ENCODE measurements around the gene CHD5.

DNA sequence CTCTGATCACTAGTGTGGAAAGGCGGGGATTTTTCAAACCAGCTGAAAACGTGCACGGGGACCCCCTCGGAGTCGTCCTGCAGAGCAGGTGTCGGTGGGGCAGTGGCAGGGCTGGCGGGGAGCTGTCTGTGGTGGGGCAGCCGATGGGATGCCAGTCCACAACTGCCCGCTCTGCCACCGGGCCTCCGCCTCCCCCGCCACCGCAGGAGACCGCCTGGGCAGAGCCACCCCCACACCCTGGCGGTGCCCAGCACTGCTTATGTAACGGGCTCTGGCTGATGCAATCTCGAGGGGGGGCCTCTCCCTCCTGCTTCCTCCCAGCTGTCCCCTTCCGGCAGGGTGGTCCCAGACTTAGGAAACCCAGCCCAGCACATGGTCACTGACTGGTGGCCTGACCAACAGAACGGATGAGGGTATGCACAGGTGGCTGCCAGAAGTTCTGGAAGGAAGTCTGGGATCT lies 9.3 kb downstream of the CHD5 start:
- TF ChIP-seq CTCF (IDR thresholded peaks at IDR 0.05; ENCODE audit: borderline replicate concordance, extremely low read depth, low read length, poor library complexity, severe bottlenecking) (no peak), EZH2 (IDR thresholded peaks at IDR 0.05; ENCODE audit: borderline replicate concordance, low read depth, low read length, severe bottlenecking) (no peak)

Measured in DND-41 (cell line).